ENCODE measurements around the gene CYB5D1. TPM values are rescaled to one million over a fixed set of nuclear protein-coding genes. Genes with fewer than 3 reads are reported as not detected.

Gene CYB5D1
- polyA plus RNA-seq, 5 donors, result 18.7 to 22.7 (median 19.6) TPM

DNA sequence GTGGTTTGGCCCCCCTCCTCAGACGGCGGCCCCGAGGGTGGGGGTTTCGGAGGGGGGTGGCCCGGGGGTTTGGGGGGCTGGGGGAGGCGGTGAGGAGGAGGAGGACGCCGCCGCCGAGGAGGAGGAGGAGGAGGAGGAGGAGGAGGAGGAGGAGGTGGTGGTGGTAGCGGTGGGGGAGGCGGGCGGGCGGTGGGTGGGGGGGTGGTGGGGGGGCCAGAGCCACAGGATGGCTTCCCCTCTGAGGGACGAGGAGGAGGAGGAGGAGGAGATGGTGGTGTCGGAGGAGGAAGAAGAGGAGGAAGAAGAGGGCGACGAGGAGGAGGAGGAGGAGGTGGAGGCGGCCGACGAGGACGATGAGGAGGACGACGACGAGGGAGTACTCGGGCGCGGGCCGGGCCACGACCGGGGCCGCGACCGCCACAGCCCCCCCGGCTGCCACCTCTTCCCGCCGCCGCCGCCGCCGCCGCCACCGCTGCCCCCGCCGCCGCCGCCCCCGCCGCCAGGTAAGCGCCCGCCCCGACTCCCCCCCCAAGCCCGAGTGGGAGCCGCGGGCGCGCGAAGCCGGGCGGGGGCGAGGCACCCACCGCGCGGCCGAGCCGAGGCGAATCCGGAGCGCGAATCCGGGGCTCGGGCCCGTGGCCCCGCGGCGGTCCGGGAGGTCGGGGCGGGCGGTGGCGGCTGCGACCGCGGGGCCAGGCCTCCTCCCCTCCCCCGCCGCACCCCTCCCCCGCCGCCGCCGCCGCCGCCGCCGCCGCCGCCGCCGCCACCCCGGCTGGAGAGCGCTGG, 27.0 kb downstream of the CYB5D1 start:
- peak in 1 of 2 donors; percentile 28 for DNase-seq

GRCh38 chr17:7885367-7886226, 27.8 kb downstream of the CYB5D1 start:
- peak; percentile 76 for DNase-seq

- peak; percentile 37 to 51 for DNase-seq
These were observed 28.6 kb downstream of the CYB5D1 start for GRCh38 chr17:7886227-7887037.

GRCh38 chr17:7887038-7887481, 29.3 kb downstream of the CYB5D1 start:
- DNase-seq, result no peak

GRCh38 chr17:7887482-7888183, 29.8 kb downstream of the CYB5D1 start:
- peak; percentile 96 to 98 for DNase-seq

GRCh38 chr17:7888184-7888920, 30.5 kb downstream of the CYB5D1 start, which contains the start of gene CHD3:
TSS of gene CHD3 (plus strand) at chr17:7888789. CDS start at chr17:7889001, 212 bp downstream.
- peak; percentile 23 to 51 for DNase-seq

DNA sequence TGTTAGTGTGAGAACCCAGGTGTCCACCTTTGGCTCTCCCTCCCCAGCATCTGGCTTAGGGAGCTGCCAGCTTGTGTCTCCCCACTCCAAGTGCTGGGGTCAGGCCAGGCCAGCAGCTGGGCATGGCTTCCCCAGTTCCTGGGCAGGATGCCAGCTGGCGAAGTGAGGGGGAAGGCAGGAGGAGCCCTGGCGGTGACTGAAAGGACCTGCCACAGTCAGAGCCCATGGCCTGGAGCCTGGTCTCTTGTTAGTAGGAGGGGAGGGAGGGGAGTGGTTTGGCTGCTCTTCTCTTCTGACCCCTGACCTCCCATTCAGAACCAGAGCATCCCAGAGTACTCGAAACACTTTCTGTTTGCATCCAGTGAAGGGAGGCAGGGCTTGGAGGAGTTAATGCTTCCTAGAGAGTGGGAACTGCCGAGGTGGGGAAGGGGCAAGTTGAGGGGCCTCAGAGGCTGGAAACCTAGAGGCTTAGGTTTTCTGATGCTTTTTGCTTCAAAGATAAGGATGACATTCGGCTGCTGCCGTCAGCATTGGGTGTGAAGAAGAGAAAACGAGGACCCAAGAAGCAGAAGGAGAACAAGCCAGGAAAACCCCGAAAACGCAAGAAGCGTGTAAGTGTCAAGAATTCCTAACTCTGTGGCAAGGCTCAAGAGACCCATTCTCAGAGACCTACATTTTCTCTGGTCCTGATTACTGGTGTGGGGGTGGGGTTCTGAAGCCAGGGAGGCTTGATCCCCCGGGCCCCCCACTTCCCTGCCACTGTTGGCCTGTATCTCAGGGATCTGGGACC, 31.6 kb downstream of the CYB5D1 start:
- peak; percentile 93 for DNase-seq

DNA sequence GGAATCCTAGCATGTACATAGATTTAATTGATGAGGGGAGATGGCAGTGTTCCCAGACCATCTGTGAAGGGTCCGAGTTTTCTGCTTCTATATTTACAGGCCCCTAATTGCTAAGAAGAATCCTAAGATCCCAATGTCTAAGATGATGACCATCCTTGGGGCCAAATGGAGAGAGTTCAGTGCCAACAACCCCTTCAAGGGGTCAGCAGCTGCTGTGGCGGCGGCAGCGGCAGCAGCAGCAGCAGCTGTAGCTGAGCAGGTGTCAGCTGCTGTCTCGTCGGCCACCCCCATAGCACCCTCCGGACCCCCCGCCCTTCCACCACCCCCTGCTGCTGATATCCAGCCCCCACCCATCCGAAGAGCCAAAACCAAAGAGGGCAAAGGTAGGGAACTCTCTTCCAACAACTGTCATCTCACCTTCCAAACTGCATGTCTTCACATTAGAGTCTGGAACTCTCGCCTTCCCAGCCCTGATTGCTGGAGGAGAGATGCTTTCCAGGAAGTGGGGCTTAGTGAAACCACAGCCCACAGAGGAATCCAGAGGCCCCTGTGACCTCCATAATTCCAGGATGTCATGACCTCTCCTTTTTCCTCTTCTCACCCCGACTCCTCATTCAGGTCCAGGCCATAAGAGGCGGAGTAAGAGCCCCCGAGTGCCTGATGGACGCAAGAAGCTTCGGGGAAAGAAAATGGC, 35.5 kb downstream of the CYB5D1 start:
- no peak for DNase-seq

DNA sequence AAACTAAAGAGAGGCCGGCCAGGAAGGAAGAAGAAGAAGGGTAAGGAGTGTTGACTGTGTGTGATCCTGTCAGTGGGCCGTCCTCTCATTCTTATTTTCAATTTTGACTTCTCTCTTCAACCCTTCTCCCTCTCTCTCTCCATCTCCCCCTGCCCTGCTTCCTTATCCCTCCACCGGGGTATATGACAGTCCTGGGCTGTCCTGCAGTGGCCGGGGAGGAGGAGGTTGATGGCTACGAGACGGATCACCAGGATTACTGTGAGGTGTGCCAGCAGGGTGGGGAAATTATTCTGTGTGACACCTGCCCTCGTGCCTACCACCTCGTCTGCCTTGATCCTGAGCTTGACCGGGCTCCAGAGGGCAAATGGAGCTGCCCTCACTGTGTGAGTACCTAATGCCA, 36.4 kb downstream of the CYB5D1 start:
- no peak for DNase-seq

DNA sequence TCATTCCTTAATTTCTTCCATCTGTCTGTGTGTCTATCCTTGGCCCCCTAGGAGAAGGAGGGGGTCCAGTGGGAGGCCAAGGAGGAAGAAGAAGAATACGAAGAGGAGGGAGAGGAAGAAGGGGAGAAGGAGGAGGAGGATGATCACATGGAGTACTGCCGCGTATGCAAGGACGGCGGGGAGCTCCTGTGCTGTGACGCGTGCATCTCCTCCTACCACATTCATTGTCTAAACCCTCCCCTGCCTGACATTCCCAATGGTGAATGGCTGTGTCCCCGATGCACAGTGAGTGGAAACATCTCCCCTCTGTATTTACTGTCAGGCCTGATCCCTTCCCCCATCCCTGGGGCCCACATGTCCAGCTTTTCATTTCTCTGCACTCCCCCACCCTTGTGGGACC, 37.1 kb downstream of the CYB5D1 start:
- DNase-seq, result no peak

DNA sequence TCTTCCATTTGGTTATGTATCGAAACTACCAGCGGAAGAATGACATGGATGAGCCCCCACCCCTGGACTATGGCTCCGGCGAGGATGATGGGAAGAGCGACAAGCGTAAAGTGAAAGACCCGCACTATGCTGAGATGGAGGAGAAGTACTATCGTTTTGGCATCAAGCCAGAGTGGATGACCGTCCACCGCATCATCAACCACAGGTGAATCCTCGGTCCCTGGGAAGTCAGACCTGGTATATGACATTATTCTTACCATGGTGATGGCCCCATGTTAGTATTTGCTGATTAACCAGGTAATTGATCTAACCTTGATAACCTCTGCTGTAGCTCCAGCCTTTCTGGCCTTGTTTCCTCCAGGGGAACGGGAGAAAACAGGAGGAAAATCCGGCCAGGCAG, 39.3 kb downstream of the CYB5D1 start:
- DNase-seq, result no peak

GRCh38 chr17:7897773-7898172, 40.0 kb downstream of the CYB5D1 start:
- peak in 1 of 2 donors; percentile 36 for DNase-seq

GRCh38 chr17:7903154-7904103, 45.6 kb downstream of the CYB5D1 start:
- no peak for DNase-seq

GRCh38 chr17:7909089-7909488, 51.3 kb downstream of the CYB5D1 start:
- no peak for DNase-seq

DNA sequence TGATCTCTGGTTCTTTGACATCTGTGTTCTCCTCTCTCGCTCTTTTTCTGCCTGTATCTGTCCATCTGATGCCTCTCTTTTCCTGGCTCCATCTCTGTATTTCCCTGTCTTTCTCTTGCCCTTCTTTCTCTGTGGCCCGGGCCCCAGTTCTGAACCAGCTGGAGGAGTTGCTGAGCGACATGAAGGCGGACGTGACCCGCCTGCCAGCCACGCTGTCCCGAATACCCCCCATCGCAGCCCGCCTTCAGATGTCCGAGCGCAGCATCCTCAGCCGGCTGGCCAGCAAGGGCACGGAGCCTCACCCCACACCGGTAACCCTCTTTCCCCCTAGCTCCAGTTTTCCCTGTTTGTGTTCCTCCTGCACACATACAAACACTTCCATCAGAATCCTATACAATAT, 52.5 kb downstream of the CYB5D1 start:
- DNase-seq, result no peak

DNA sequence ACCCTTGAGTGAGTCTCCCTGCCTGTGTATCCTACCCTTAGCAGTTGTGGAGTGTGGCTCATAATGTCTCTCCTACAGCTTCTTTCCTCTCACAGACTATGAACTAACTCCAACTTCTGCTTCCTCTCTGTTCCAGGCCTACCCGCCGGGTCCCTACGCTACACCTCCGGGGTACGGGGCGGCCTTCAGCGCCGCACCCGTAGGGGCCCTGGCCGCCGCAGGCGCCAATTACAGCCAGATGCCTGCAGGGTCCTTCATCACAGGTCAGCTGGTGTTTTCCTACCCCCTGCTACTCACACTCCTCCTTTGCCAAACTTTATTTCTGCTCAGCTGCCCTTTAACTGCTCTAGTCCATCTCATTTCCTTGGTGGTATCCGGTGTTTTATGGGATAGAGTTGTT, 52.9 kb downstream of the CYB5D1 start:
- DNase-seq, result no peak

DNA sequence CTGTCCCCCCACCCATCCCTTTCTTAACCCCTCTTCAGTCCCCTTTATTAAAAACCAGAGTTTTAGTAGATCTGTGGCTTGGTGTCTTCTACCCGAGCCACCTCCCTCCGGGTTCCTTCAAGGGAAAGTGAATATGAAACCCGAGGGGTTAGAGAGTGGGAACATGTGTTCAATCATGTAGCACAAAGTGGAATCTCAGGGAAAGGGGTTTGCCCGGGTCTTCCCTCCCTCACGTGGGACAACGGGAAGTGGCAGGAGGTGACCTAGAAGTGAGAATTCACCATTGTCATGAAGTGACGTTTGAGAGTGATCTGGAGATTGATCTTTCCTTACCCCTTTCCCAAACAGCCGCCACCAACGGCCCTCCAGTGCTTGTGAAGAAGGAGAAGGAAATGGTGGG, 53.3 kb downstream of the CYB5D1 start:
- no peak for DNase-seq

All from right lung (tissue), 5 donors.